Stimulated activated naive CD4-positive, alpha-beta T cell (primary cell): ENCODE results near the gene TBC1D9B.
A peak's percentile ranks its signal among the peaks of the same experiment; 100 is the strongest.

Experiments used
- DNase-seq, 6 experiments: peaks; one replicate each; lab custom pipeline; 2025; lab: John Stamatoyannopoulos, UW

The TBC1D9B gene

DNA sequence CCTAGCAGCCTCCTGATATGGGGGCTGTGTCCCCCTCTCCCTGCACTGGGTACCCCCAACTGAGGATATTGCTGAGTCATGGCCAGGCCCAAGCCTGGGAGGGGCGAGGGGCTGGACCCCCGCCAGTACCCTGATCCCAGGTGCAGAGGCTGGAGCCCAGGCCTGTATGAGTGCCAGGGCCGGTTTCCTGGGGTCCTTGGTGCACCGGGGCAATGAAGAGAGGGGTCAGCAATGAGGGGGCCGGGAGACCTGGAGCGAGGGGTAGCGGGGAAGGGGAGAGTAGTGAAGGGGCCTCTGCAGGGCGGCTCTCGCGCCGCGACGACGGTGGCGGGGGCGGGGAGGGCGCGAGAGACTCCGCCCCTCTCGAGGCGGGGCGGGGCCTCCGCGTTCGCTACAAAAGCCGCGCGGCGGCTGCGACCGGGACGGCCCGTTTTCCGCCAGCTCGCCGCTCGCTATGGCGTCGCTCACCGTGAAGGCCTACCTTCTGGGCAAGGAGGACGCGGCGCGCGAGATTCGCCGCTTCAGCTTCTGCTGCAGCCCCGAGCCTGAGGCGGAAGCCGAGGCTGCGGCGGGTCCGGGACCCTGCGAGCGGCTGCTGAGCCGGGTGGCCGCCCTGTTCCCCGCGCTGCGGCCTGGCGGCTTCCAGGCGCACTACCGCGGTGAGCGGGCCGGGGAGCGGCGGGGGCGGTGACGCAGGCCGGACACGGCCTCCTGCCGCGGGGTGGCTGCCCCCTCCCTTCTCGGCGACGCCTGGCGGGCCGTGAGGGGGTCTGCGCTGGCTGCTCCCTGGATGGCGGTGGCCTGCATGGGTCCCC, 87.0 kb downstream of the TBC1D9B start, which contains the start of gene SQSTM1:
Gene SQSTM1 (plus strand): TSS at position 423 of the 815 bp plus-strand sequence. CDS start 32 bp downstream, at position 455.
- DNase-seq, result peak; percentile 69 to 86 (median 77)

GRCh38 chr5:179820127-179820482, 87.6 kb downstream of the TBC1D9B start:
- peak in 3 of 6 experiments; percentile 37 to 51 (median 38) for DNase-seq

GRCh38 chr5:179819296-179820126, 88.2 kb downstream of the TBC1D9B start:
- peak in 3 of 6 experiments; percentile 24 to 61 (median 38) for DNase-seq

GRCh38 chr5:179818746-179819295, 88.9 kb downstream of the TBC1D9B start:
- DNase-seq, result peak; percentile 37 to 84 (median 60)

DNA sequence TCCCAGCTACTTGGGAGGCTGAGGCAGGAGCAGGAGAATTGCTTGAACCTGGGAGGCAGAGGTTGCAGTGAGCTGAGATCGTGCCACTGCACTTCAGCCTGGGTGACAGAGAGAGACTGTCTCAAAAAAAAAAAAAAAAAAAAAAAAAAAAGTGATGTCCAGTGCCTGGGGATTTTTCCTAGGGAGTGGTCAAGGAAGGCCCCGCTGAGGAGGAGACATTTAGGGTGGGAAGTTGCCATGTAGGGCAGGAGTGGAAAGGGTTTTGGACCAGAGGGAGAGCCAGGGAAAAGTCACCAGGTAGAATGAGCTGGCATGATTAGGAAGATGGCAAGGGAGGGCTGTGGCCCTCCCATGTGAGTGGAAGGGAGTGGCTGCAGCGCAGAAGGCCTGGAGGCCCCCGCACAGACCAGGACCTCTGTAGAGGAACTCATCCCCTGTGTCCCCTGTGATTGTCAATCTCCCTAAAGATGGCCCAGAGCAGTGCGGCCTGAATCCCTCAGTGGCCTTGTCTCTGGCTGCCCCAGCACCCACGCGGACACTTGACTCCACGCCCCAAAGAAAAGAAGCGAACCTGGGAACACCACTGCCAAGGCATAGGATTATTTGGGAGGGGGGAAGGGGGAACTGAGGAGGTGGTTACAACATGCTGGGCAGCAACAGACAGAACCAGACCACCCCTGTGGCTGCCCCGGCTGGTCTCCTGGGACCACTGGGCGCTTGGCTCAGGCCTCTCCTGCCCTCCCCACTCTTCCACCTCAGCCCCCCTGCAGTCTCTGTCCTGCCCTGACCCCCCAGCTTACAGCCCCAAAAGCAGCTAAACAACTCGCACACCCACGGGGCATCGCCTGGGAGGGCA, 89.6 kb downstream of the TBC1D9B start:
- no peak for DNase-seq

GRCh38 chr5:179817470-179817840, 90.2 kb downstream of the TBC1D9B start:
- DNase-seq, result no peak

DNA sequence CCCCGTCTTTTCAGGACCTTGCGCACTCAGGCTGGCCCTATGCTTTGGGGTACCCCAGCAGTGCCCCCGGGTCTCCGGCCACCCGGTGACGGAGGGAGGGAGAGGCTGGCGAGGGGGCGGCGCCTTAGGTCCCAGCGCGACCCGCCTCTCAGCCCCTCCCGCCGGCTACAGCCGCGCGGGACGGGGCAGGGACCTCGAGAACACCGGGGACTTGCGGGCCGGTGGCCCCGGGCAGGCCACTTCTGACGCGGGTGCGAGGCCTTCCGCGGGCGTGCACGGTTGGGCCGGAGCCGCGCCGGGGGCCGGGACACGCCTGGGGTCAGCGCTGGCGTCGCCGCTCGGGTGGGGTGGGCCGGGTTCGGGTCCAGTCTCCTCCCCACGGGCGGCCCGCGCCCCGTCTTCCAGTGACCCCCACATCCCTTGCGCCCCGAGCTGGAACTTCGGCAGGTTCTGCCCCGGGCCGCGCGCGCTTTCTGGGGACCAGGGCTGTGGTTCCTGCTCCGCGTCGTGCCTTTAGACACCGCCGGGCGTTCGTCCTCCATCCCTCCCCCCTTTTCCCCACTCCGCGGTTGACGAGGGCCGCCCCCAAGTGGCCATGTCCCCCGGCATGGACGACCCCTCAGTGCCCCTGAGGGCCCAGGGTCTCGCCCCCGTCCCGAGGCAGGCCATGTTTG, 90.8 kb downstream of the TBC1D9B start:
- DNase-seq, result no peak

- no peak for DNase-seq
Observed at GRCh38 chr5:179816401-179816795, 91.3 kb downstream of the TBC1D9B start.

DNA sequence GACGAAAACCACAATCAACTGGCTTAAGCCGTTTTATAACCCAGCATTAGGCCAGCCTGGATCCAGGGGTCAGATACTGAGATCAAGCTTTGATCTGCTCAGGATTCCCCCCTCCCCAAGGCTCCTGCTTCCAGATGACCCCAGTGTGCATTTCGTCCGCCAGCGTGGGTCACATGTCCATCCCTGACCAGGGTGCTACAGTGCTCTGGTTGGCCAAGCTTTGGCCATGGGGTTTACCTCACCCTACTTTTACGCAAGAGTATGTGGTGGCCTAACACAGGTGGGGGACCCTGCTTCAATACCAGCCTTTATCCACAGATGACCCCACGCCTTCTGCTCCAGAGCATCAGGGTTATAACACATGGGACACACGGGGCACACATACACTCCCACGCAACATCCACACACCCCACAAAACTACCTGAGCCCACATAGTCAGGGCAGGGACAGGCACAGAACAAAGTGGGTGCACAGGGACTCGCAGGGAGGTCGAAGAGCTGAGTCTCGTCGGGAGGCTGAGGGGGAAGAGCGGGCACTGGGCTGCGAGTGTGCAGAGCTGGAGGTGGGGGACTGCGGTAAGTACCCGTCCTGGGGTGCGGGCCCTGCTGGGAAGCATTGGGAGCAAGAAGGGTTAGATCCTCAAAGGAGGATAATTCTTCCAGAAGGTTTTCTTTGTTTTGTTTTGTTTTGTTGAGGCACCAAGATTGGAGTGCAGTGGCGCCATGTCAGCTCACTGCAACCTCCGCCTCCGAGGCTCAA, 92.0 kb downstream of the TBC1D9B start:
- DNase-seq, result no peak

DNA sequence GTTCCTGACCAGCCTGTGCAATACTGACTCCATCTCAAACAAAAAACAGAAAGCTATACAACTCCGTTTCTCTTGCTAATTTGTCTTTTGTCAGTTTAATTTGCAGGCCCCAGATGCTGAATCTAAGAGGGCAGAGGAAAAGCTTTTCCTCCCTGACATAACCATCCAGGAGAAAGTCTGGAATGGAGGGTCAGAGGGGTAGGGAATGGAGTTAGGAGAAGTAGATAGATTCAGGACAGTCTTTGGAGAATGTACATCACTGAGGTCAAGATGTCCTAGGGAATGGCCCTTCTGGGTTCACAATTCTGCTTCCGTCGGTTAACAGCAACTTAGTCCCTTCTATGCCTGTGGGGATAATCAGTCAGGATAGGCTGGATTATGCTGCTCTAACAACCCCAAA, 93.6 kb downstream of the TBC1D9B start:
- DNase-seq, result no peak

- no peak for DNase-seq
Observed at GRCh38 chr5:179812997-179813607, 94.6 kb downstream of the TBC1D9B start.

- DNase-seq, result no peak
Observed at GRCh38 chr5:179812135-179812825, 95.4 kb downstream of the TBC1D9B start.
